Panc1 (cell line): ENCODE measurements around the gene RALA. TPM values are rescaled to one million over a fixed set of nuclear protein-coding genes. Genes with fewer than 3 reads are reported as not detected.

ENCODE experiments used
- ATAC-seq: fragments of 200-7000 bp; cut with Tn5 transposase; 2 replicates; pipeline ENCODE4 v1.9.1; 2020; ENCODE audit warnings: mild to moderate bottlenecking, moderate library complexity
- BruUV-seq: library from RNA; stranded (reverse); fragments of 400-500 nt; replicated peaks from 2 replicates; lab custom pipeline; 2021; lab: Mats Ljungman, UMichigan
- CTCF ChIA-PET: fragments of 300-600 bp; sonication (Branson Sonifier 250); formaldehyde crosslinking; loops from one replicate; lab custom pipeline; 2022; ENCODE audit warnings: antibody characterized with exemption; lab: Charles Lee
- POLR2A ChIA-PET: fragments of 300-600 bp; sonication (Branson Sonifier 250); formaldehyde crosslinking; loops from one replicate; lab custom pipeline; 2022; ENCODE audit warnings: antibody characterized with exemption; lab: Charles Lee
- DNase-seq: peaks from one replicate; pipeline ENCODE4 v3.0.0-alpha.2; 2010; ENCODE audit warnings: low read depth, low spot score
- H3K27ac ChIP-seq: 2 replicates; pipeline ENCODE4 v1.5.1; 2011; ENCODE audit warnings: mild to moderate bottlenecking, low read length, inconsistent platforms
- H3K27me3 ChIP-seq: fragments of 200-500 bp; sonication (Bioruptor generic); 2 replicates; pipeline ENCODE4 v1.6.0; 2014; ENCODE audit warnings: low read length, inconsistent platforms; ENCODE audit not compliant: control insufficient read depth, insufficient read depth
- H3K36me3 ChIP-seq: fragments of 200-500 bp; sonication (Bioruptor generic); 2 replicates; pipeline ENCODE4 v1.5.1; 2014; ENCODE audit warnings: inconsistent platforms, mild to moderate bottlenecking, low read length, moderate library complexity; ENCODE audit not compliant: control insufficient read depth, insufficient read depth
- H3K4me1 ChIP-seq: 2 replicates; pipeline ENCODE4 v1.5.1; 2011; ENCODE audit warnings: inconsistent platforms, mild to moderate bottlenecking, low read length, moderate library complexity; ENCODE audit not compliant: control insufficient read depth, insufficient read depth
- H3K4me3 ChIP-seq, 2 experiments: 2 replicates each; pipeline ENCODE4 v1.5.1; 2011 to 2012; ENCODE audit warnings: low read depth in 2 of 2, low read length in 2 of 2, mild to moderate bottlenecking in 2 of 2, inconsistent platforms in 1 of 2, moderate library complexity in 1 of 2
- H3K9me3 ChIP-seq: fragments of 200-500 bp; sonication (Bioruptor generic); 2 replicates; pipeline ENCODE4 v1.5.1; 2014; ENCODE audit warnings: low read depth, mild to moderate bottlenecking, inconsistent platforms, low read length, moderate library complexity; ENCODE audit not compliant: control insufficient read depth, insufficient read depth
- CTCF ChIP-seq: fragments of 450-650 bp; IDR thresholded peaks from 2 replicates; pipeline ENCODE4 v1.5.1; 2017; ENCODE audit warnings: mild to moderate bottlenecking
- POLR2AphosphoS5 ChIP-seq: IDR thresholded peaks from 2 replicates; pipeline ENCODE4 v1.6.1; 2012; ENCODE audit warnings: mild to moderate bottlenecking, low read depth, low read length, moderate library complexity
- REST ChIP-seq, 2 experiments: IDR thresholded peaks; 2 replicates each; pipeline ENCODE4 v1.6.1; 2011 to 2012; ENCODE audit warnings: low read depth in 2 of 2, control low read depth in 1 of 2, low read length in 1 of 2, mild to moderate bottlenecking in 1 of 2, moderate library complexity in 1 of 2; ENCODE audit not compliant: insufficient read depth in 1 of 2
- SIN3A ChIP-seq: IDR thresholded peaks from 2 replicates; pipeline ENCODE4 v1.6.1; 2012; ENCODE audit warnings: low read depth, mild to moderate bottlenecking, low read length, moderate library complexity, borderline replicate concordance; ENCODE audit not compliant: insufficient read depth
- TCF7L2 ChIP-seq: IDR thresholded peaks from 2 replicates; pipeline ENCODE4 v1.6.1; 2011; ENCODE audit warnings: mild to moderate bottlenecking, low read depth, low read length, inconsistent platforms
- in situ Hi-C: cut with HindIII; loops from 2 replicates; pipeline ENCODE4 v1.10.0; 2016; ENCODE audit warnings: low sequenced_read_pairs, low pct_unique_long_range_greater_than_20kb
- intact Hi-C: fragments of 100-400 bp; cut with micrococcal nuclease; formaldehyde crosslinking; loops from one replicate; pipeline ENCODE4 v1.10.0; 2022; ENCODE audit not compliant: unreplicated experiment
- total RNA-seq: library from RNA; stranded (reverse); gene quantifications from one replicate; pipeline ENCODE4 v1.2.1, GENCODE V29; 2021; ENCODE audit not compliant: unreplicated experiment

The RALA gene
- total RNA-seq, 1 experiment from 2014 or later: 34.3 TPM

- Histone ChIP-seq H3K9me3 (no peaks in the 10 kb centered on the region), H3K27me3 (no peaks in the 10 kb centered on the region), H3K4me1 (no peaks in the 10 kb centered on the region), H3K4me3 (no peak overlapping the region), H3K27ac (no peak overlapping the region), H3K36me3 (no peaks in the 10 kb centered on the region)
- intact Hi-C loops (no loop called here), in situ Hi-C loops (no loop called here)
- ChIA-PET CTCF (no interaction called here), POLR2A (interaction anchor here (0.6 kb wide), 1 partner anchor 68 kb away, joined by 3 read pairs; no protein-coding TSS in a partner anchor)
- DNase-seq (no peak), ATAC-seq (no peak)
- no TSS peak for BruUV-seq
- TF ChIP-seq POLR2AphosphoS5 (no peak), SIN3A (no peak), REST (IDR thresholded peaks at IDR 0.05; ENCODE audit: insufficient read depth in 1 of 2, low read depth in 2 of 2, low read length in 1 of 2) (no peak), CTCF (no peak), TCF7L2 (no peak)
Observed at GRCh38 chr7:39670934-39671333, 47.6 kb downstream of the RALA start.

GRCh38 chr7:39672176-39672575, 48.8 kb downstream of the RALA start:
- no TSS peak for BruUV-seq
- no peaks in the 10 kb centered on the region for H3K27me3 ChIP-seq
- intact Hi-C loops: no loop called here
- no peaks in the 10 kb centered on the region for H3K9me3 ChIP-seq
- ChIA-PET CTCF (no interaction called here), POLR2A (no interaction called here)
- no peaks in the 10 kb centered on the region for H3K4me1 ChIP-seq
- H3K36me3 ChIP-seq: no peaks in the 10 kb centered on the region
- H3K4me3 ChIP-seq: no peak overlapping the region
- ATAC-seq (no peak), DNase-seq (no peak)
- no peak overlapping the region for H3K27ac ChIP-seq
- TF ChIP-seq SIN3A (no peak), REST (IDR thresholded peaks at IDR 0.05; ENCODE audit: insufficient read depth in 1 of 2, low read depth in 2 of 2, low read length in 1 of 2) (no peak), CTCF (no peak), POLR2AphosphoS5 (no peak), TCF7L2 (no peak)
- in situ Hi-C loops: no loop called here
